K562 (cell line): ENCODE results near the gene TSPAN1. TPM values are rescaled to one million over a fixed set of nuclear protein-coding genes. Genes with fewer than 3 reads are reported as not detected.

Experiments used
- E2F5 ChIP-seq: sonication (generic); formaldehyde crosslinking; IDR thresholded peaks from 2 replicates; pipeline ENCODE4 v1.8.0; 2022; ENCODE audit warnings: mild to moderate bottlenecking, missing genetic modification reagents
- GATAD2B ChIP-seq: fragments of 450-650 bp; IDR thresholded peaks from 2 replicates; pipeline ENCODE4 v1.6.1; 2017; ENCODE audit warnings: mild to moderate bottlenecking, borderline replicate concordance
- GTF2B ChIP-seq: IDR thresholded peaks from 2 replicates; pipeline ENCODE4 v1.6.1; 2011; ENCODE audit not compliant: insufficient read length; ENCODE audit errors: extremely low read depth
- HMG20B ChIP-seq: fragments of 250-450 bp; sonication (Bioruptor Pico); IDR thresholded peaks from 2 replicates; pipeline ENCODE4 v1.5.0; 2021; ENCODE audit warnings: mild to moderate bottlenecking
- MGA ChIP-seq: fragments of 450-650 bp; IDR thresholded peaks from 2 replicates; pipeline ENCODE4 v1.6.1; 2016; ENCODE audit warnings: mild to moderate bottlenecking, moderate library complexity
- PHF8 ChIP-seq: fragments of 200-600 bp; sonication (generic); IDR thresholded peaks from 2 replicates; pipeline ENCODE4 v1.6.1; 2012; ENCODE audit warnings: mixed run types, mild to moderate bottlenecking, inconsistent platforms, low read length, moderate library complexity, borderline replicate concordance
- RBM17 ChIP-seq: fragments of 200-400 bp; formaldehyde crosslinking; IDR thresholded peaks from 2 replicates; pipeline ENCODE4 v1.6.1; 2017; ENCODE audit warnings: low read depth, mild to moderate bottlenecking, low read length, borderline replicate concordance
- TAF7 ChIP-seq: fragments of 450-650 bp; IDR thresholded peaks from 2 replicates; pipeline ENCODE4 v1.6.1; 2016; ENCODE audit warnings: missing genetic modification characterization, missing compliant biosample characterization
- UBTF ChIP-seq, 2 experiments: IDR thresholded peaks; 2 replicates each; pipeline ENCODE4 v1.6.1; 2012; ENCODE audit warnings: improper control_type of control experiment in 2 of 2, low read depth in 2 of 2, low read length in 2 of 2, borderline replicate concordance in 1 of 2
- polyA plus RNA-seq, 8 experiments: library from polyadenylated mRNA; depleted of rRNA in 4 of 8; stranded (reverse) in 5 of 8; unstranded in 3 of 8; fragments of >200 nt; fragmentation: Nextera tagmentation in 2 of 8; fragmentation: Illumina TruSeq in 1 of 8; extraction: Ambion mirVana in 2 of 8; extraction: Trizol in 1 of 8; gene quantifications; 2 replicates each; pipeline versions ENCODE4 v1.2.1 to v1.2.3, GENCODE V29; 2011 to 2014; ENCODE audit warnings: inconsistent platforms in 1 of 8, missing spikeins in 1 of 8
- total RNA-seq, 7 experiments: library from RNA; depleted of rRNA in 6 of 7; stranded (reverse); fragments of >200 nt in 6 of 7; fragmentation: Illumina TruSeq in 2 of 7; extraction: Trizol in 2 of 7; gene quantifications; 2 replicates each; pipeline versions ENCODE4 v1.2.1 to v1.2.3, GENCODE V29; 2011 to 2021; ENCODE audit warnings: low replicate concordance in 1 of 7

Gene TSPAN1
- total and polyA plus RNA-seq, 9 of the 15 experiments (the other 6 are each of a cell fraction or from before 2014, with no cell fraction given), result 0.58 TPM; not detected in 8

GRCh38 chr1:46131712-46132528, 43.0 kb upstream of the TSPAN1 start (continued):
- TF ChIP-seq HMG20B (CRISPR knock-in tag), result no peak
- no peak for TF ChIP-seq TAF7
- TF ChIP-seq GATAD2B, result 0 out of 2 replicates have a peak, but pooled peaks have one; percentile 46
- no peak for TF ChIP-seq GTF2B
- TF ChIP-seq RBM17, result no peak
- TF ChIP-seq MGA, result no peak
- peak; percentile 88 for TF ChIP-seq PHF8
- peak in 1 of 2 experiments; percentile 46; a peak in 1 of 4 replicates for TF ChIP-seq UBTF (IDR thresholded peaks at IDR 0.05; ENCODE audit: borderline replicate concordance in 1 of 2, low read depth in 2 of 2, low read length in 2 of 2)
- TF ChIP-seq E2F5 (CRISPR knock-in tag), result no peak
